H1 (cell line): ENCODE data around the gene FBXO34. TPM values are rescaled to one million over a fixed set of nuclear protein-coding genes. Genes with fewer than 3 reads are reported as not detected.

Experiments
- CHD7 ChIP-seq: fragments of 300-600 bp; sonication (generic); IDR thresholded peaks from 2 replicates; pipeline ENCODE4 v1.7.1; 2012; ENCODE audit warnings: low read length, moderate library complexity, mild to moderate bottlenecking, inconsistent platforms; ENCODE audit not compliant: insufficient replicate concordance
- MAX ChIP-seq: IDR thresholded peaks from 2 replicates; pipeline ENCODE4 v1.6.1; 2012; ENCODE audit warnings: inconsistent platforms
- ZNF274 ChIP-seq: IDR thresholded peaks from 2 replicates; pipeline ENCODE4 v1.7.0; 2012; ENCODE audit warnings: low read length, borderline replicate concordance; ENCODE audit errors: extremely low read depth
- polyA plus RNA-seq, 7 experiments: library from polyadenylated mRNA; depleted of rRNA in 3 of 7; stranded (reverse) in 5 of 7; unstranded in 2 of 7; fragments of >200 nt in 5 of 7; fragments of 200-250 nt in 2 of 7; gene quantifications; 1 replicate in 5 of 7; 2 replicates in 1 of 7; 4 replicates in 1 of 7; pipeline versions ENCODE4 v1.2.1 to v1.2.3, GENCODE V29; 2011 to 2013; ENCODE audit warnings: missing spikeins in 2 of 7, mixed read lengths in 2 of 7
- total RNA-seq: library from RNA; stranded (reverse); fragmentation: NEBNext Ultra II Directional; extraction: Animal tissue kit (Norgen Biotek cat#: 25700); gene quantifications from 2 replicates; pipeline ENCODE4 v1.2.1, GENCODE V29; 2021

Gene FBXO34
- total and polyA plus RNA-seq, 2 of the 8 experiments (the other 6 are each of a cell fraction or from before 2014, with no cell fraction given), result 7.0 to 14.4 TPM

DNA sequence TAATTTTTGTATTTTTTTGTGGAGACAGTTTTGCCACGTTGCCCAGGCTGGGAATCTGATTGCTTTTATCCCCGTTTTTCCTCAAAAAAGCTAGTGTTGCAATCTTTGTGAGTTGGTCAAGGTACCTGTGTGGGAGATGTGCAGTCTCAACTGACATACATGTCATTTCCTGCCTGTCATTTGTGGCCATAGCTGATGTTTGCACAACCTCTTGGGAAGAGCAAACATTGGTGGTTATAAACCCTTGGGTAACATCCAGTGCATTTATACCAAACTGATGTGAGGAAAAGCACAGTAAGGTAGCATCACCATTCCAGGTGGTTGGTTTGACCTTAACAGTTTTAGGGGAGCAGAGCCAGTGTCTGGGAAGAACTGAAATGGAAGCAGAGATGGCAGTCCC is 85.7 kb downstream of the FBXO34 start (continued):
- TF ChIP-seq CHD7 (no peak), MAX (no peak), ZNF274 (no peak)
